DOHH2 (cell line): ENCODE data around the gene TST.

ENCODE experiments used
- CTCF ChIP-seq: fragments of 200-600 bp; sonication (generic); IDR thresholded peaks from one replicate; pipeline ENCODE4 v1.5.1; 2014; ENCODE audit warnings: antibody characterized with exemption, mild to moderate bottlenecking, low read depth, low read length; ENCODE audit not compliant: poor library complexity, severe bottlenecking
- EZH2phosphoT487 ChIP-seq: fragments of 200-600 bp; sonication (generic); IDR thresholded peaks from 2 replicates; pipeline ENCODE4 v1.6.1; 2017; ENCODE audit warnings: borderline replicate concordance, mild to moderate bottlenecking, antibody characterized with exemption, low read length, moderate library complexity, mixed read lengths

DNA sequence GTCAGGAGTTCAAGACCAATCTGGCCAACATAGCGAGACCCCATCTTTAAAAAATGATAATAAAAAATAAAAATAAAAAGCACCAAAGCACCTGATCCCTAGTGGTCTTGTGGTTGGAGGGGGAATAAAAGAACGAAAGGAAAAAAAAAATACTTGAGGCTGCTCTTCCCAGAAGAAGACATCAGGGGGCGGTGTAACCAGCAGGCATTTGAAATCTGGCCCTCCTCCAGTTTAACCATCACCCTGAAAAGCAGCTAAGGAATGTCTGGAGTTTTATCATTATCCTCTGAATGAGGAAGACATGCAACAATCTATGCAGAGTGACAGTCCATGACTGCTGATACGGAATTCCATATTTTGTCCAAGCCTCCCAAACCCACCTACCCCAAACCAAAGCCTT, 26.7 kb upstream of the TST start:
- TF ChIP-seq CTCF (peak; percentile 71), EZH2phosphoT487 (no peak)
